Activated CD4-positive, alpha-beta memory T cell treated with anti-CD3 and anti-CD28 coated beads, Interleukin-2, amount 10 ng/mL, durations not matched to agents 7 days and 5 days (primary cell): ENCODE results near the gene ARSJ. TPM values are rescaled to one million over a fixed set of nuclear protein-coding genes. Genes with fewer than 3 reads are reported as not detected.

Experiments
- CTCF ChIA-PET: fragments of 350-600 bp; sonication (Branson Sonifier 250); formaldehyde crosslinking; loops from one replicate; lab custom pipeline; 2021; ENCODE audit warnings: antibody characterized with exemption, inconsistent platforms; lab: Charles Lee
- POLR2A ChIA-PET: fragments of 350-600 bp; sonication (Branson Sonifier 250); formaldehyde crosslinking; loops from one replicate; lab custom pipeline; 2021; ENCODE audit warnings: antibody characterized with exemption; lab: Charles Lee
- DNase-seq: peaks from one replicate; pipeline ENCODE4 v3.0.0-alpha.2; 2020
- H3K27ac Mint-ChIP-seq: one replicate; pipeline ENCODE4 v1.8.0; 2021; ENCODE audit warnings: mild to moderate bottlenecking, mixed read lengths
- H3K27me3 Mint-ChIP-seq: one replicate; pipeline ENCODE4 v1.8.0; 2021; ENCODE audit warnings: mixed read lengths
- H3K36me3 Mint-ChIP-seq: one replicate; pipeline ENCODE4 v1.8.0; 2021; ENCODE audit warnings: low read depth, mixed read lengths
- H3K4me1 Mint-ChIP-seq: one replicate; pipeline ENCODE4 v1.8.0; 2021; ENCODE audit warnings: mixed read lengths
- H3K4me3 Mint-ChIP-seq: one replicate; pipeline ENCODE4 v1.8.0; 2021; ENCODE audit warnings: mild to moderate bottlenecking, mixed read lengths
- H3K9me3 Mint-ChIP-seq: one replicate; pipeline ENCODE4 v1.8.0; 2021; ENCODE audit warnings: mixed read lengths
- total RNA-seq, 2 experiments: library from RNA; stranded (reverse); gene quantifications; one replicate each; pipeline ENCODE4 v1.2.3, GENCODE V29; 2021

Gene ARSJ
- total RNA-seq, 2 experiments from 2014 or later: not detected

- Mint-ChIP-seq H3K4me1 (peaks cover 6% of the 10 kb centered on the region), H3K27me3 (no peaks in the 10 kb centered on the region), H3K4me3 (no peak overlapping the region), H3K27ac (no peak overlapping the region), H3K9me3 (peaks cover 7% of the 10 kb centered on the region), H3K36me3 (no peaks in the 10 kb centered on the region)
- DNase-seq: no peak
- POLR2A ChIA-PET: no interaction called here
- CTCF ChIA-PET: interaction anchor here (0.7 kb wide), 1 partner anchor 7 kb away, joined by 3 read pairs; no protein-coding TSS in a partner anchor
Measured at GRCh38 chr4:113872426-113873260, 106.8 kb downstream of the ARSJ start.

- no peak overlapping the region for H3K4me3 Mint-ChIP-seq
- CTCF ChIA-PET: no interaction called here
- no peaks in the 10 kb centered on the region for H3K27me3 Mint-ChIP-seq
- POLR2A ChIA-PET: no interaction called here
- no peak overlapping the region for H3K27ac Mint-ChIP-seq
- H3K9me3 Mint-ChIP-seq: peaks cover 7% of the 10 kb centered on the region
- no peaks in the 10 kb centered on the region for H3K36me3 Mint-ChIP-seq
- no peak for DNase-seq
- peaks cover 6% of the 10 kb centered on the region for H3K4me1 Mint-ChIP-seq
Measured at GRCh38 chr4:113871080-113871479, 108.4 kb downstream of the ARSJ start.

- H3K27ac Mint-ChIP-seq: peak overlapping the region; percentile 27
- POLR2A ChIA-PET: no interaction called here
Measured at GRCh38 chr4:113869743-113870375, 109.6 kb downstream of the ARSJ start.

DNA sequence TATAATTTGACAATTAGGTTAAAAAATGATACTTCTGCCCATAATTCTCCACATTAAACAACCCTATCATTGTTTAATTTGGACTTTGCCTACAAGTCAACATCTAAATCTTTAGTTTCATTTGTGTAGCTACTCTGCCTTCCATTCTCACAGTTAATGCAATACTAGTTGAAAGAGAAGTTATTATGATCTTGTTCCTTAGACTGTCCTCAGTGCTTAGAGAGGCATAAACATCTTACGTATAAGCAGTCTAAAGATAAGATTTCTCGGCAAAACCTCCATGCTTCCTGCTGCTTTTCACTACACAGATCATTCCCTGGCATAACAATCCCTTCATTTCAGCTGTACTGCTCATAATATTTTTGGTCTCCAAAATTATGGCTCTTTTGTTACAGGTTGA is 112.8 kb downstream of the ARSJ start:
- H3K4me3 Mint-ChIP-seq: no peak overlapping the region
- no peaks in the 10 kb centered on the region for H3K36me3 Mint-ChIP-seq
- POLR2A ChIA-PET: no interaction called here
- no peak for DNase-seq
- H3K27ac Mint-ChIP-seq: no peak overlapping the region
- H3K27me3 Mint-ChIP-seq: no peaks in the 10 kb centered on the region
- H3K9me3 Mint-ChIP-seq: peaks cover 7% of the 10 kb centered on the region
- CTCF ChIA-PET: interaction anchor here (1.1 kb wide), 1 partner anchor 30 kb away, joined by 3 read pairs; no protein-coding TSS in a partner anchor
- H3K4me1 Mint-ChIP-seq: peaks cover 6% of the 10 kb centered on the region

More at GRCh38 chr4:113869743-113870375, 109.6 kb downstream of the ARSJ start:
- CTCF ChIA-PET: no interaction called here
- peaks cover 6% of the 10 kb centered on the region for H3K4me1 Mint-ChIP-seq
- H3K9me3 Mint-ChIP-seq: peaks cover 7% of the 10 kb centered on the region
- DNase-seq: no peak
- H3K4me3 Mint-ChIP-seq: no peak overlapping the region
- no peaks in the 10 kb centered on the region for H3K36me3 Mint-ChIP-seq
- H3K27me3 Mint-ChIP-seq: no peaks in the 10 kb centered on the region

DNA sequence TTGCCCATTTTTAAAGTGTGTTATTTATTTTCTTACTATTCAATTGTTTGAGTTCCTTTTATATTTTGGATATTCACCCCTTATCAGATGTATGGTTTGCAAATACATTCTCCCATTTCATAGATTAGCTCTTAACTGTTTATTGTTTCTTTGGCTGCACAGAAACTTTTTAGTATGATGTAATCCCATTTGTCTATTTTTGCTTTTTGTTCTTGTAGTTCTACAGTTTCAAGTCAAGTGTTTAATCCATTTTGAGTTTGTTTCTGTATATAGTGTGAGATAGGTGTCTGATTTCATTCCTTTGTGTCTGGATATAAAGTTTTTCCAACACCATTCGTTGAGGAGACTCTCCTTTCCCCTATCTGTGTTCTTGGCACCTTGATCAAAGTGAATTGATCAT is 120.5 kb downstream of the ARSJ start:
- no peaks in the 10 kb centered on the region for H3K4me1 Mint-ChIP-seq
- ChIA-PET POLR2A (no interaction called here), CTCF (no interaction called here)
- no peak overlapping the region for H3K27ac Mint-ChIP-seq
- H3K4me3 Mint-ChIP-seq: no peak overlapping the region
- H3K27me3 Mint-ChIP-seq: no peaks in the 10 kb centered on the region
- no peaks in the 10 kb centered on the region for H3K9me3 Mint-ChIP-seq
- no peaks in the 10 kb centered on the region for H3K36me3 Mint-ChIP-seq
- DNase-seq: no peak

- Mint-ChIP-seq H3K27me3 (no peaks in the 10 kb centered on the region), H3K9me3 (no peaks in the 10 kb centered on the region), H3K4me3 (no peak overlapping the region), H3K4me1 (no peaks in the 10 kb centered on the region), H3K27ac (no peak overlapping the region), H3K36me3 (no peaks in the 10 kb centered on the region)
- POLR2A ChIA-PET: no interaction called here
- CTCF ChIA-PET: no interaction called here
- no peak for DNase-seq
Measured at GRCh38 chr4:113851816-113852215, 127.6 kb downstream of the ARSJ start.

Other genes starting within 250 kb of the ARSJ start
- gene CAMK2D, start 217.9 kb downstream of the ARSJ start, total RNA-seq: 10 to 100 TPM; 41.7 to 43.0 TPM